ENCODE measurements around the gene ADGRB2. TPM values are rescaled to one million over a fixed set of nuclear protein-coding genes. Genes with fewer than 3 reads are reported as not detected.

Gene ADGRB2
- total and polyA plus RNA-seq, 7 donors: 1.3 to 3.9 (median 1.4) TPM; not detected in 2

DNA sequence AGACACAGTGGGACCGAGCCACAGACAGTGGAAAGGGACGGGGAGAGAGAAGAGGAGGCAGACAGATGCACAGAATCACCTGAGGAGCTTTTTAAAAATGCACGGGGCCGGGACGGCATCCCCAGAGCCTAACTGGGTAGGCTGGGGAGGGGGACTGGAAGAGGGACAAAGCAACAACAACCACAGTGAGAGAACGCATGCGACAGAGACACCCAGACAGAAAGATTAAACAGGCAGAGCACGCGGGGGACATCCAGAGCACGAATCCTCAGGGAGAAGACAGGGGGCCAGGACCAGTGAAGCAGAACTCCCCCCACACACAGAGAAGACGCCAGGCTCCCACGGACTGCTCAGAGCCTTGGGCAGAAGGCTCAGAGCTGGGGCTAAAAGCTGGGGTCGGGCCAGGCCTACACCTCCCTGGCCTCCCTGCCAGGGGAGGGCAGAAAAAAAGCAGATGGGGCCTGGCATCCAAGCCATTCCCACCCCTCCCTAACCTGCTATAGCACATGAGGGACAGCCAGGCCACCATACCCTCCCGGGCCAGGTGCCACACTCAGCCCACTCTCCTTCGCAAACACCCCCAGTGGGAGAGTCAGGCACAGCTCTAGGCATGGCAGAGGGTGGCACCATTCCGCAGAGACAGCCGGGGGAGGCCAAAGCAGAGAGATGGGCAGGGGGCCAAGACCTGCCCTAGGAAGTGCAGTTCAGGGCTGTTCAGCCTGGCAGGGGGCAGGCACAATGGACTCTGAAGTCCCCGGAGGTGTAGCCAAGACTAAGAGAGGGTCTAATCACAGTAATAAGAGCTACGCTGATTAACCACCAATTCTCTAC lies 30.5 kb downstream of the ADGRB2 start:
- TF ChIP-seq POLR2AphosphoS5 (IDR thresholded peaks at IDR 0.05) (no peak), EP300 (IDR thresholded peaks at IDR 0.05) (no peak), CTCF (IDR thresholded peaks at IDR 0.05) (no peak), POLR2A (IDR thresholded peaks at IDR 0.05) (no peak)
- intact Hi-C loops (cut with DNase I): no loop called here
- no peaks in the 10 kb centered on the region for H3K36me3 ChIP-seq
- H3K27me3 ChIP-seq: no peaks in the 10 kb centered on the region
- DNase-seq: no peak
- WGBS, 2 donors: 86 to 87% methylated on average over 19 of the region's 19 CpGs
- no peak overlapping the region for H3K4me3 ChIP-seq
- peaks cover 0 to 5% (median 0%) of the 10 kb centered on the region in 4 donors for H3K4me1 ChIP-seq
- no peak overlapping the region for H3K27ac ChIP-seq
- no peaks in the 10 kb centered on the region for H3K9me3 ChIP-seq

GRCh38 chr1:31732751-31733289 lies 31.3 kb downstream of the ADGRB2 start:
- H3K27ac ChIP-seq: no peak overlapping the region
- H3K9me3 ChIP-seq: no peaks in the 10 kb centered on the region
- 90 to 92% methylated on average over 18 of the region's 18 CpGs for WGBS, 2 donors
- DNase-seq: no peak
- H3K4me1 ChIP-seq: peaks cover 0 to 5% (median 0%) of the 10 kb centered on the region in 4 donors
- H3K4me3 ChIP-seq: no peak overlapping the region
- TF ChIP-seq POLR2AphosphoS5 (IDR thresholded peaks at IDR 0.05): no peak
- no peak for TF ChIP-seq CTCF (IDR thresholded peaks at IDR 0.05)
- no peak for TF ChIP-seq EP300 (IDR thresholded peaks at IDR 0.05)
- TF ChIP-seq POLR2A (IDR thresholded peaks at IDR 0.05): no peak
- no peaks in the 10 kb centered on the region for H3K27me3 ChIP-seq
- H3K36me3 ChIP-seq: no peaks in the 10 kb centered on the region
- intact Hi-C loops (cut with DNase I): no loop called here

GRCh38 chr1:31732343-31732742 lies 31.8 kb downstream of the ADGRB2 start:
- TF ChIP-seq POLR2AphosphoS5 (IDR thresholded peaks at IDR 0.05) (no peak), EP300 (IDR thresholded peaks at IDR 0.05) (no peak), CTCF (IDR thresholded peaks at IDR 0.05) (no peak), POLR2A (IDR thresholded peaks at IDR 0.05) (no peak)
- H3K4me3 ChIP-seq: no peak overlapping the region
- WGBS, 2 donors: 72 to 77% methylated on average over 6 of the region's 6 CpGs

GRCh38 chr1:31731049-31731565 lies 33.0 kb downstream of the ADGRB2 start:
- Histone ChIP-seq H3K9me3 (no peaks in the 10 kb centered on the region), H3K4me1 (peaks cover 0 to 5% (median 0%) of the 10 kb centered on the region in 4 donors), H3K27ac (no peak overlapping the region), H3K27me3 (no peaks in the 10 kb centered on the region), H3K36me3 (no peaks in the 10 kb centered on the region), H3K4me3 (no peak overlapping the region)
- intact Hi-C loops (cut with DNase I): no loop called here
- TF ChIP-seq EP300 (IDR thresholded peaks at IDR 0.05) (no peak), POLR2A (IDR thresholded peaks at IDR 0.05) (no peak), CTCF (IDR thresholded peaks at IDR 0.05) (no peak), POLR2AphosphoS5 (IDR thresholded peaks at IDR 0.05) (no peak)
- no peak for DNase-seq
- 91 to 93% methylated on average over 12 of the region's 12 CpGs for whole genome bisulfite sequencing, 2 donors

More at GRCh38 chr1:31732343-31732742, 31.8 kb downstream of the ADGRB2 start:
- no peaks in the 10 kb centered on the region for H3K36me3 ChIP-seq
- no peak for DNase-seq
- no peak overlapping the region for H3K27ac ChIP-seq
- no peaks in the 10 kb centered on the region for H3K9me3 ChIP-seq
- peaks cover 0 to 5% (median 0%) of the 10 kb centered on the region in 4 donors for H3K4me1 ChIP-seq
- H3K27me3 ChIP-seq: no peaks in the 10 kb centered on the region
- intact Hi-C loops (cut with DNase I): no loop called here

All from sigmoid colon (tissue), 7 donors.